Hematopoietic multipotent progenitor cell treated with erythropoietin and hydrocortisone succinate and interleukin-3 and kit ligand, for 8 days (in vitro differentiated cells): ENCODE data around the gene POLR1A.

Source experiments
- DNase-seq: peaks from one replicate; pipeline ENCODE4 v3.0.0-alpha.2; 2015

Gene POLR1A

GRCh38 chr2:86094229-86094628 lies 11.5 kb downstream of the POLR1A start:
- DNase-seq = no peak

- DNase-seq = peak; percentile 6
These were observed 17.5 kb downstream of the POLR1A start for GRCh38 chr2:86087936-86088850.

- no peak for DNase-seq
These were observed 22.9 kb downstream of the POLR1A start for GRCh38 chr2:86082756-86083155.

- DNase-seq = no peak
These were observed 24.0 kb downstream of the POLR1A start for GRCh38 chr2:86081724-86082123.

GRCh38 chr2:86079981-86080911 lies 25.4 kb downstream of the POLR1A start:
- DNase-seq = peak; percentile 69

GRCh38 chr2:86078774-86079545 lies 26.7 kb downstream of the POLR1A start:
- peak; percentile 23 for DNase-seq

- DNase-seq = no peak
These were observed 29.8 kb downstream of the POLR1A start for GRCh38 chr2:86075886-86076285.

- no peak for DNase-seq
These were observed 30.9 kb downstream of the POLR1A start for GRCh38 chr2:86074811-86075210.

- DNase-seq = no peak
These were observed 31.4 kb downstream of the POLR1A start for GRCh38 chr2:86074256-86074655.

GRCh38 chr2:86073225-86073624 lies 32.5 kb downstream of the POLR1A start:
- no peak for DNase-seq

GRCh38 chr2:86072271-86072858 lies 33.3 kb downstream of the POLR1A start:
- no peak for DNase-seq

GRCh38 chr2:86070868-86071267 lies 34.8 kb downstream of the POLR1A start:
- DNase-seq = no peak

- DNase-seq = no peak
These were observed 35.8 kb downstream of the POLR1A start for GRCh38 chr2:86069783-86070339.

GRCh38 chr2:86069091-86069685 lies 36.5 kb downstream of the POLR1A start:
- DNase-seq = no peak

- no peak for DNase-seq
These were observed 37.0 kb downstream of the POLR1A start for GRCh38 chr2:86068648-86069047.

GRCh38 chr2:86068136-86068588 lies 37.5 kb downstream of the POLR1A start:
- DNase-seq = no peak

- DNase-seq = no peak
These were observed 38.8 kb downstream of the POLR1A start for GRCh38 chr2:86066915-86067314.

- DNase-seq = peak; percentile 17
These were observed 39.6 kb downstream of the POLR1A start for GRCh38 chr2:86066007-86066578.

GRCh38 chr2:86065512-86065911 lies 40.2 kb downstream of the POLR1A start:
- DNase-seq = no peak

- no peak for DNase-seq
These were observed 41.7 kb downstream of the POLR1A start for GRCh38 chr2:86064006-86064405.

- DNase-seq = no peak
These were observed 43.6 kb downstream of the POLR1A start for GRCh38 chr2:86062043-86062442.
